Large intestine (tissue), 3 donors: ENCODE measurements around the gene MPC2. TPM values are rescaled to one million over a fixed set of nuclear protein-coding genes. Genes with fewer than 3 reads are reported as not detected.

ENCODE experiments used
- DNase-seq, 2 donors: peaks; one replicate each; pipeline versions ENCODE4 v3.0.0 to v3.0.0-alpha.2; 2013
- H3K27ac ChIP-seq: one replicate; pipeline ENCODE4 v1.5.1; 2013; ENCODE audit warnings: low read length
- H3K27me3 ChIP-seq: 2 replicates; pipeline ENCODE4 v1.6.1; 2013; ENCODE audit warnings: low read length; ENCODE audit not compliant: control insufficient read depth, insufficient read depth
- H3K36me3 ChIP-seq: 2 replicates; pipeline ENCODE4 v1.6.1; 2013; ENCODE audit warnings: low read length; ENCODE audit not compliant: control insufficient read depth, insufficient read depth
- H3K4me1 ChIP-seq: one replicate; pipeline ENCODE4 v1.6.1; 2013; ENCODE audit warnings: low read length; ENCODE audit not compliant: control insufficient read depth, insufficient read depth
- H3K4me3 ChIP-seq: one replicate; pipeline ENCODE4 v1.5.1; 2013; ENCODE audit warnings: low read length
- H3K9me3 ChIP-seq: one replicate; pipeline ENCODE4 v1.6.1; 2013; ENCODE audit warnings: mild to moderate bottlenecking, low read depth, low read length, moderate library complexity; ENCODE audit not compliant: control insufficient read depth
- WGBS: methylation state at CpG from one replicate; pipeline ENCODE4 v1.1.5; 2013; ENCODE audit warnings: low lambda C conversion rate; ENCODE audit not compliant: insufficient coverage; 5-methylcytosine and 5-hydroxymethylcytosine counted together
- polyA plus RNA-seq: library from polyadenylated mRNA; unstranded; fragments of 120-200 nt; gene quantifications from one replicate; pipeline ENCODE4 v1.2.1, GENCODE V29; 2013

Gene MPC2
- polyA plus RNA-seq, 1 donor = 149 TPM

DNA sequence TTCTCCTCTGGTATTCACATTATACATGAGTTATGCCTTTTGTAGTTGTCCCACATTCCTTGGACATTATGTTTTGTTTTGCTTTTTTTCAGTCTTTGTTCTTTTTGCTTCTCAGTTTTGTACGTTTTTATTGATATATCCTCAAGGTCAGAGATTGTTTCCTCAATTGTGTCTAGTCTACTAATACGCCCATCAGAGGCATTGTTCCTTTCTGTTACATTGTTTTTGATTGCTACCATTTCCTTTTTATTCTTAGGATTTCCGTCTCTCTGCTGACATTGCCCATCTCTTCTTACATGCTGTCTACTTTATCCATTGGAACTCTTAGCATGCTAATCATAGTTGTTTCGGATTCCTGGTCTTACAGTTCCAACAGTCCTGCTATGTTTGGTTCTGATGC is 27.8 kb upstream of the MPC2 start:
- Histone ChIP-seq H3K27ac (no peak overlapping the region), H3K4me3 (no peak overlapping the region), H3K27me3 (no peaks in the 10 kb centered on the region), H3K9me3 (no peaks in the 10 kb centered on the region), H3K4me1 (peaks cover 3% of the 10 kb centered on the region), H3K36me3 (peaks cover 11% of the 10 kb centered on the region)
- WGBS = 100% methylated on average over 2 of the region's 4 CpGs
- DNase-seq = no peak

DNA sequence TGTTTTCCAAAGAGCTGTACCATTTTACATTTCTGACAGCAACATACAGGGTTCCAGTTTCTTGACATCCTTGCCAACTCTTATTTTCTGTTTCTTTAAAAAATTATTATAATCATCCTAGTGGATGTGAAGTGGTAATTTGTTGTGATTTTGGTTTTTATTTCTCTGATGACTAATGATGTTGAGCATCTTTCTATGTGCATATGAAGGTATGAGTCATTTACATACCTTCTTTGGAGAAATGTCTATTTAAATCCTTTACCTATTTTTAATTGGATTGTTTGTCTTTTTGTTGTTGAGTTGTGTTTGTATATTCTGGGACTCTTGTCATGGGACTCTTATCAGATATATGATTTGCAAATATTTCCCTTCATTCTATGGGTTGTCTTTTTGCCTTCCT is 20.8 kb upstream of the MPC2 start:
- no peak overlapping the region for H3K4me3 ChIP-seq
- no peak for DNase-seq
- no peak overlapping the region for H3K27ac ChIP-seq
- H3K9me3 ChIP-seq = no peaks in the 10 kb centered on the region
- peaks cover 22% of the 10 kb centered on the region for H3K36me3 ChIP-seq
- no peaks in the 10 kb centered on the region for H3K4me1 ChIP-seq
- no peaks in the 10 kb centered on the region for H3K27me3 ChIP-seq

DNA sequence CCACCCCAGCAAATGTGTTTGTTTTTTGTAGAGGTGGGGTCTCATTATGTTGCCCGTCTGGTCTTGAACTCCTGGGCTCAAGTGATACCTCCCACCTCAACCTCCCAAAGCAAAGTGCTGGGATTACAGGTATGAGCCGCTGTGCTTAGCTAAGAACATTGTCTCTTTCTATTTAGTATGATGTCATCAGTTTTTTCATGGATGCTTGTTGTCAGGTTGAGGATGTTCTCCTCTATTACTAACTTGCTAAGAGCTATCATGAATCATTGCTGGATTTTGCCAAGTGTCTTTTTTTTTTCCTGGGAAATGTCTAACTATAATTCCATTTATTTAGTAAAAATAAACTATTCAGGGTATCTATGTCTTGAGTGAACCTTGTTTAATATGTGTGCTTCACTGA is 19.0 kb upstream of the MPC2 start:
- H3K27ac ChIP-seq = no peak overlapping the region
- no peak for DNase-seq
- no peak overlapping the region for H3K4me3 ChIP-seq
- H3K9me3 ChIP-seq = no peaks in the 10 kb centered on the region
- WGBS = 100% methylated on average over 1 of the region's 2 CpGs
- no peaks in the 10 kb centered on the region for H3K4me1 ChIP-seq
- no peaks in the 10 kb centered on the region for H3K27me3 ChIP-seq
- peaks cover 27% of the 10 kb centered on the region for H3K36me3 ChIP-seq

DNA sequence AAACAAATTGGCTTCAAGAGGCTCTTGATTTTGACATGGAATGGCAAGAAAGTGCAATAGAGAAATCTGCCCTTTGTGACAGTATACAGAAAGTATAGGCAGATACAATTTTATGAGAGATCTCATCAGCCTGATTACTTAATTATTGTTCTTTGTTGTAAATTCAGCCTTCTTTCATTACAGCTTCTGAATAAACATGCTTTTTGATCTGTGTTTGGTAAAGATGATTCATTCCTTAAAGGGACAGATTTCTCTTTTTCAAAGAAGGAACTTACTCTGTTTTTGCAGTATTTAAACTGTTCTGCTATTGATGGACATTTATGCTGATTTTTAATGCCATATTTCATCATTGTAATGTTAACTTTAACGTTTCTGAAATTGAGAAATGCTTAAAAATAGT is 13.7 kb upstream of the MPC2 start:
- H3K4me3 ChIP-seq = no peak overlapping the region
- H3K4me1 ChIP-seq = peaks cover 8% of the 10 kb centered on the region
- WGBS = 71% methylated on average over 1 of the region's 1 CpG
- H3K27ac ChIP-seq = no peak overlapping the region
- H3K9me3 ChIP-seq = no peaks in the 10 kb centered on the region
- H3K36me3 ChIP-seq = peaks cover 27% of the 10 kb centered on the region
- no peaks in the 10 kb centered on the region for H3K27me3 ChIP-seq
- no peak for DNase-seq

DNA sequence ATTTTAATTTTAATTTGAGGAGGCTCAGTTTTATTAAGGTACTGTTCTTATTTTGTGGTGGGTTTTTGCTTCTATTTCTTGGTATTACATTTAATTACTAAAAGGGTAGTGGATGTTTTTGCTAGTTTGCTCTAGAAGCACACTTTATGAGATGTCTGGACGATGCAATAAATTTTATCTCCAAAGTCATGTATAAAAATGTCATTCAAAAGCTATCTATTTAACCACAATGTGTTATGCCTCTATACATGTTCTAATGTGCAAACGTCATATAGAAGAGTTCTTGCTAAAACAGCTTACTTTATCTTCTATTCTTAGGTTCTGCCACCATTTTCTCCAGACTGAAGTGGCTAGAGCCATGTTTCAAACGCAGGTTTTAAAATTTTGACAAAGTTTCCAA is 12.9 kb upstream of the MPC2 start:
- no peak for DNase-seq
- peaks cover 24% of the 10 kb centered on the region for H3K36me3 ChIP-seq
- H3K4me1 ChIP-seq = peaks cover 8% of the 10 kb centered on the region
- no peak overlapping the region for H3K27ac ChIP-seq
- no peaks in the 10 kb centered on the region for H3K9me3 ChIP-seq
- H3K27me3 ChIP-seq = no peaks in the 10 kb centered on the region
- no peak overlapping the region for H3K4me3 ChIP-seq
- WGBS = 83% methylated on average over 2 of the region's 3 CpGs

DNA sequence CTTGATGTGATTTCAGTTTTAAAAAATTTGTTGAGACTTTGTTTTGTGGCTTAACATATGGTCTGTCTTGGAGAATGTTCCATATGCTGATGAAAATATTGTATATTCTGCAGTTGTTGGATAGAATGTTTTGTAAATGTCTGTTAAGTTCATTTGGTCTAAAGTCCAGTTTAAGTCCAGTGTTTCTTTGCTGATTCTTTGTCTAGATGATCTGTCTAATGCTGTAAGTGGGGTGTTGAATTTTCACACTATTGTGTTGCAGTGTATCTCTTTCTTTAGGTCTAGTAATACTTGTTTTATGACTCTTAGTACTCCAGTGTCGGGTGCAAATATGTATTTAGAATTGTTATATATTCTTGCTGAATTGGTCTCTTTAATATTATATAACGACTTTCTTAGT is 10.9 kb upstream of the MPC2 start:
- Histone ChIP-seq H3K27me3 (no peaks in the 10 kb centered on the region), H3K9me3 (no peaks in the 10 kb centered on the region), H3K27ac (peak overlapping the region; percentile 43), H3K36me3 (peaks cover 9% of the 10 kb centered on the region), H3K4me3 (no peak overlapping the region), H3K4me1 (peaks cover 8% of the 10 kb centered on the region)
- 43% methylated on average over 1 of the region's 2 CpGs for WGBS
- DNase-seq = peak in 1 of 2 donors; percentile 25

DNA sequence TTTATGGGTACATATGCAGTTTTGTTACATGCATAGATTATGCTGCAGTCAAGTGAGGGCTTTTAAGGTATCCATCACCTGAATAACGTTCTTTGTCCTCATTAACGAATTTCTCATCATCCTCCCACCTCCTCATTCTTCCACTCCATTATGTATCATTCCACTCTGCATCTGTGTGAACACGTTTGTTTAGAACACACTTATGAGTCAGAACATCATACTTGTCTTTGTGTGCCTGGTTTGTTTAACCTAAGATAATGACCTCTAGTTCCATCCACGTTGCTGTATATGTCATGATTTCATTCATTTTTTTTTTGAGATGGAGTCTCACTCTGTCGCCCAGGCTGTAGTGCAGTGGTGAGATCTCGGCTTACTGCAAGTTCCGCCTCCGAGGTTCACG is 6.7 kb upstream of the MPC2 start:
- no peaks in the 10 kb centered on the region for H3K27me3 ChIP-seq
- DNase-seq = no peak
- H3K27ac ChIP-seq = no peak overlapping the region
- no peaks in the 10 kb centered on the region for H3K9me3 ChIP-seq
- peaks cover 8% of the 10 kb centered on the region for H3K4me1 ChIP-seq
- WGBS = 92% methylated on average over 3 of the region's 9 CpGs
- no peaks in the 10 kb centered on the region for H3K36me3 ChIP-seq
- H3K4me3 ChIP-seq = no peak overlapping the region

DNA sequence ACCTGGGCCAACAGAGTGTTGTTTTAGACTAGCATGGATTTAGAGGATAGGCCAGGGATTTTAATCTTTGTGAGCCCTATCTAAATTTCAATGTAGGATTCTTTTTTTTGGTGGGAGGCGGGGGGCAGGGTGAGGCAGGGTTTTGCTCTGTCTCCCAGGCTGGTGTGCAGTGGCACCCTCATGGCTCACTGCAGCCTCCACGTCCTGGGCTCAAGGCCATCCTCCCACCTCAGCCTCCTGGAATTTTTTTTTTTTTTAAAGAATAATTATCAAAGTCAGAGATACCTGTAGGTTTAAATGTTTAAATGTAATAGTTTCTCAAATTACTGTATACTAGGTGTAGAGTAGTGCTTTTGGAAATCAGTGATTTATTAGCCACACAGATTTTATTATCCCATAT is 3.4 kb upstream of the MPC2 start:
- no peaks in the 10 kb centered on the region for H3K36me3 ChIP-seq
- 100% methylated on average over 1 of the region's 2 CpGs for WGBS

DNA sequence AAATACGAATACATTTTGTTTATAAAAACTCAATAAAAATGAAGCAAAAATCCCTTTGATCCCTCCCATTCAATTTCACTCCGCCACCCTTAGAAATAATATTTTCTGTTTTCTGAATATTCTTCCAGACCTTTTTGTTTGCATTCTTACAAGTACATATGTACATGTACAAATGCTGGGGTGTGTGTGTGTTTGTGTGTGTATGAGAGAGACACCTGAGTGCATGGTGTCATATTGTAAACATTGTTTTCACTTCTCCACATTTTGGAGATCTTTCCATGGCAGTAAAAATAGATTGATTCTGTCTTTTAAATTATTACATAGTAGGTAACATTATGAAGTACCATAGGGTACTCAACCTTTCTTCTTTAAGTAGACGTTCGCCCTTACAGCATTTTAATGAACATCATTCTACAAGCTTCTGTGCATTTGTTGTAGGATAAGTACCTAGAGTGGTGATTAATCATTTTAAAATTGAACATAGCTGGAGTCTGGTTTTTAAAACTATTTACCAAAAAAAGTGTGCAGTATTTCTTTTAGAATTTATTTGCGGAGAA is 1.3 kb upstream of the MPC2 start:
- no peaks in the 10 kb centered on the region for H3K27me3 ChIP-seq
- H3K9me3 ChIP-seq = no peaks in the 10 kb centered on the region
- H3K27ac ChIP-seq = peak overlapping the region; percentile 96
- peak overlapping the region; percentile 98 for H3K4me3 ChIP-seq
- 8% methylated on average over 5 of the region's 5 CpGs for WGBS
- H3K4me1 ChIP-seq = no peaks in the 10 kb centered on the region
- DNase-seq = peak in 1 of 2 donors; percentile 41
- no peaks in the 10 kb centered on the region for H3K36me3 ChIP-seq

More for the DNA sequence above, 3.4 kb upstream of the MPC2 start:
- H3K27ac ChIP-seq = no peak overlapping the region
- no peaks in the 10 kb centered on the region for H3K27me3 ChIP-seq
- H3K4me3 ChIP-seq = no peak overlapping the region
- no peaks in the 10 kb centered on the region for H3K9me3 ChIP-seq
- no peak for DNase-seq
- H3K4me1 ChIP-seq = no peaks in the 10 kb centered on the region

DNA sequence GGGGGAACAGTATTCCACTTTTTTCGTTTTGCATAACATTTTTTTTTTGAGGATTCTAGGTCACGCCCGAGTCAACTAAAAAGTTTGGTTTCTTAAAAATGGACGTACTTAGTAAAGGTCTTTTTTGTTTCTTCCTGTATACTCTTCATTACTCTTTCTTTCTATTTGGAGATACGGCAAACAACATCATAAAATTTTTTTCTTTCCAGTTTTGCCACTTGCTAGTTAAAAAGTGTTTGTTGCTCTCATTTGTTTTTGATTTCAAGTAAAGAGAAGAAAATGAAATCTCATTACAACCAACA is 788 bp upstream of the MPC2 start:
- peak overlapping the region; percentile 96 for H3K27ac ChIP-seq
- peak overlapping the region; percentile 98 for H3K4me3 ChIP-seq
- no peak for DNase-seq
- H3K36me3 ChIP-seq = no peaks in the 10 kb centered on the region
- H3K9me3 ChIP-seq = no peaks in the 10 kb centered on the region
- no peaks in the 10 kb centered on the region for H3K4me1 ChIP-seq
- H3K27me3 ChIP-seq = no peaks in the 10 kb centered on the region
- 0% methylated on average over 5 of the region's 5 CpGs for WGBS

DNA sequence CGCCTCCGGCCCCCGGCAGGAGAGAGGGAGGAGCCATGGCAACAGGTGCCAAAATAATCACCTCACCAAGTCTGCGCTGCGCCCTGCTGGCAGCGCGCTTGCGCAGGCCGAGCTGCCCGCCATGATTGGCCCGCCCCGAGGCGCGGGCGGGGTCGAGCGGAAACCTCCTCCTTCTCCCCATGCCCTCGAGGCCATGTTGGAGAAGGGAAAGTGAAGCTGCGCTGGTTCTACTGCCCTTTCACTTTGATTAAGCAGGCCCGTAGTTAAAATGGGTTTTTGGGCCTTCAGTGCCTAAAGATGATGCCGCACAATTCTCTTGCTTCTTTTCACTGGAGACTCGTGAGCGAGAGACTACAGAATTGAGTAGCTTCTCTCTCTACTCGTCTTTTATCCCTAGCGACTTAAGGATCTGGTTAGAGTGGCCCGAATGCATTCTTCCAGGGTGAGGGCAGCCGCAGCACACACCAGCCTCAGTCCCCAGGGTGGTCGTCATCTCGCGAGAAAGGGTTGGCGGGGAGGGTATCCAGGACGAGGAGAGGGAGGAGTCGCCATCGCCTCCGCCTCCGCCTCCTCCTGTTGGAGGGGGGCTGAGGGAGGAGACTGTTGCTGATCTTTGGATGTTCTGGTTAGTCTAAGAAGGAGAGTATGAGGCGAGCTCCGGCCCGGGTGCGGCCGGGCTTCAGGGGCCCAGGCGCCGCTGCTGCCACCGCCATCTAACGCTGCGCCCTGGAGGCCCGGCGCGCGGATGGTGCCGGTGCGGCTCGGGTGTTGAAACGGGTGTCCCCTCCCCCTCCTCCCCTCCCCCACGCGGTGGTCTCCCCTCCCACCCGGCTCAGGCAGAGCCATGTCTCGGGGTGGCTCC is 573 bp downstream of the MPC2 start, which contains the start of gene DCAF6:
TSS of gene DCAF6 (plus strand) at position 616 of the 862 bp plus-strand sequence. CDS start at position 845, 229 bp downstream.
- Histone ChIP-seq H3K9me3 (no peaks in the 10 kb centered on the region), H3K4me3 (peak within 1 kb of the TSS; percentile 98), H3K27ac (peak within 1 kb of the TSS; percentile 96), H3K27me3 (no peaks in the 10 kb centered on the region), H3K36me3 (no peaks in the 10 kb centered on the region), H3K4me1 (no peaks in the 10 kb centered on the region)
- DNase-seq = peak; percentile 100
- no CpG with 5 or more reads among the region's 58 CpGs for WGBS
